ENCODE results near the gene SLC7A8.

SLC7A8 gene

DNA sequence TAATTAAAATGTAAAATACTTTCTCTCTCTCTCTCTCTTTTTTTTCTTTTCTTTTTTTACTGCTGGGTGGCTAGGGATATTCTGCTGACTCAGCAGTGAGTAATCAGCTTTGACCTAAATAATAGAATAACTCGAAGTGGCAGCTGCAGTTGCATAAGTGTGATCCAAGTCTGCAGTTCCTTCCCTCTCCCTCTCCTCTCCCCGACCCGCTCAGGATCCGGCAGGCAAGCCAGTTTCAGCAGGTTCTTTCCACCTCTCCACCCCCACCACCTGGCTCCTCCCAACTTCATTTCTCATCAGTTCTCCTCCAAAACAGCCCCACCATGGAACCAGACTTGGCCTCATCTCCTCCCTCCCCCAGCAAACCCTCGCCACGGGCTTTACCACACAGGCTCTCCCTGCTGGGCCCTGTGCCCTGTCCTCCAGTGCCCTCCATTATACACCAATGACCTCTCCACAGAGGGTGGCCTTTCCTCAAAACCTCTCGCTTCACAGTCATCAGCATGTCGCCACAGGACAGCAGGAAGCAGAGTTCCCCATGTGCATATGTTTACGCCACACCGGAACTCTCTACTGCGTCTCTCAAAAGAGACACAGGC is 22.4 kb downstream of the SLC7A8 start:
- H2BK120ac ChIP-seq (ENCODE audit: low read depth, low read length): no peak overlapping the region
- H3K79me1 ChIP-seq (replicated peaks; ENCODE audit: low read length, poor library complexity, severe bottlenecking): no peaks in the 10 kb centered on the region
- H3K27ac ChIP-seq (ENCODE audit: low read length, poor library complexity, severe bottlenecking): no peak overlapping the region
- H3K14ac ChIP-seq (ENCODE audit: low read length in 2 of 2): no peak overlapping the region
- peak overlapping the region; percentile 74 for H3K9ac ChIP-seq (ENCODE audit: low read length)
- H2AK5ac ChIP-seq (ENCODE audit: low read length, severe bottlenecking): no peak overlapping the region
- peak; percentile 86 for DNase-seq
- H3K18ac ChIP-seq (ENCODE audit: low read depth in 1 of 2, low read length in 2 of 2): peak overlapping the region; percentile 0 to 69
- H3K4me1 ChIP-seq (ENCODE audit: control insufficient read depth, insufficient read depth, low read depth, low read length): peaks cover 8% of the 10 kb centered on the region
- peak overlapping the region in 1 of 2 experiments; percentile 3 for H2BK12ac ChIP-seq (ENCODE audit: low read length in 2 of 2)
- H3K4ac ChIP-seq (ENCODE audit: low read depth in 1 of 2, low read length in 2 of 2): no peak overlapping the region
- H3K23ac ChIP-seq (ENCODE audit: low read length in 2 of 2): no peak overlapping the region
- H3K4me3 ChIP-seq (ENCODE audit: insufficient read depth in 1 of 2, low read depth in 1 of 2, low read length in 2 of 2): peak overlapping the region in 1 of 2 experiments; percentile 42
- H2BK15ac ChIP-seq (ENCODE audit: low read depth, poor library complexity, severe bottlenecking): peak overlapping the region; percentile 29
- H4K8ac ChIP-seq (ENCODE audit: low read length): no peak overlapping the region
- WGBS: 51% methylated on average over 11 of the region's 11 CpGs
- no peaks in the 10 kb centered on the region for H3K9me3 ChIP-seq (ENCODE audit: control insufficient read depth, low read length)
- H3K4me2 ChIP-seq (ENCODE audit: low read length, poor library complexity, severe bottlenecking): no peak overlapping the region
- peaks cover 0 to 16% of the 10 kb centered on the region in 2 experiments for H3K36me3 ChIP-seq (ENCODE audit: control insufficient read depth in 1 of 2, insufficient read depth in 2 of 2, low read depth in 1 of 2, low read length in 2 of 2)
- H2AFZ ChIP-seq (ENCODE audit: low read depth, low read length): peak overlapping the region; percentile 21
- H3K27me3 ChIP-seq (ENCODE audit: control insufficient read depth in 1 of 2, insufficient read depth in 1 of 2, low read length in 2 of 2): peaks cover 0 to 5% of the 10 kb centered on the region in 2 experiments
- no peak overlapping the region for H2BK5ac ChIP-seq (ENCODE audit: low read depth, low read length, poor library complexity, severe bottlenecking)
- no peak overlapping the region for H4K91ac ChIP-seq (ENCODE audit: low read length)

DNA sequence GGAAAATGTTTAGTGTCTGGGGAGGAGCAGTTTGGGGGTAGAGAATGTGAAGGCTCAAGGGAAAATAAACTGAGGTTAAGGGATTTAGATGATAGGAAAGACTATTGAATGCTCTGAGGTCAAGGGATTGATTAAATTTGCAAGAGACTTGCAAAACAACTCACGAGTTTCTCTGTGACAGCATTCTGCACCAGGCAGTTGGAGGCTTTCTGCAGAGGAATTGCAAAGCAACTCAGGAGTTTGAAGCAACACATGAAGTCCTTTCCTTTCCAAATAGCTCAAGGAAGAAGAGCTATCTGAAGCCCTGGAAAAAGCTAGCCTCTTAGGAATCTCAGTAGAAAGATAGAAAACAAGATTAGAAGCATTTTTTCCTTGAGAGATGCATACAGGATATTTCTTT is 23.9 kb downstream of the SLC7A8 start:
- no peak overlapping the region for H2AK5ac ChIP-seq (ENCODE audit: low read length, severe bottlenecking)
- H2BK15ac ChIP-seq (ENCODE audit: low read depth, poor library complexity, severe bottlenecking): no peak overlapping the region
- H3K9ac ChIP-seq (ENCODE audit: low read length): no peak overlapping the region
- no peaks in the 10 kb centered on the region for H3K9me3 ChIP-seq (ENCODE audit: control insufficient read depth, low read length)
- H2BK12ac ChIP-seq (ENCODE audit: low read length in 2 of 2): no peak overlapping the region
- no peak overlapping the region for H3K27ac ChIP-seq (ENCODE audit: low read length, poor library complexity, severe bottlenecking)
- no peak overlapping the region for H4K8ac ChIP-seq (ENCODE audit: low read length)
- 54% methylated on average over 1 of the region's 1 CpG for WGBS
- H2AFZ ChIP-seq (ENCODE audit: low read depth, low read length): no peak overlapping the region
- no peak overlapping the region for H3K4me2 ChIP-seq (ENCODE audit: low read length, poor library complexity, severe bottlenecking)
- H4K91ac ChIP-seq (ENCODE audit: low read length): no peak overlapping the region
- peak; percentile 43 for DNase-seq
- no peak overlapping the region for H3K4me3 ChIP-seq (ENCODE audit: insufficient read depth in 1 of 2, low read depth in 1 of 2, low read length in 2 of 2)
- no peaks in the 10 kb centered on the region for H3K79me1 ChIP-seq (replicated peaks; ENCODE audit: low read length, poor library complexity, severe bottlenecking)
- H3K36me3 ChIP-seq (ENCODE audit: control insufficient read depth in 1 of 2, insufficient read depth in 2 of 2, low read depth in 1 of 2, low read length in 2 of 2): peaks cover 0 to 12% of the 10 kb centered on the region in 2 experiments
- H3K14ac ChIP-seq (ENCODE audit: low read length in 2 of 2): no peak overlapping the region
- H3K27me3 ChIP-seq (ENCODE audit: control insufficient read depth in 1 of 2, insufficient read depth in 1 of 2, low read length in 2 of 2): peaks cover 0 to 5% of the 10 kb centered on the region in 2 experiments
- no peak overlapping the region for H3K18ac ChIP-seq (ENCODE audit: low read depth in 1 of 2, low read length in 2 of 2)
- H2BK5ac ChIP-seq (ENCODE audit: low read depth, low read length, poor library complexity, severe bottlenecking): no peak overlapping the region
- no peak overlapping the region for H3K23ac ChIP-seq (ENCODE audit: low read length in 2 of 2)
- H3K4me1 ChIP-seq (ENCODE audit: control insufficient read depth, insufficient read depth, low read depth, low read length): peaks cover 14% of the 10 kb centered on the region
- no peak overlapping the region for H2BK120ac ChIP-seq (ENCODE audit: low read depth, low read length)
- H3K4ac ChIP-seq (ENCODE audit: low read depth in 1 of 2, low read length in 2 of 2): no peak overlapping the region

GRCh38 chr14:23158779-23159178 is 24.7 kb downstream of the SLC7A8 start:
- Histone ChIP-seq H2BK120ac (ENCODE audit: low read depth, low read length) (no peak overlapping the region), H3K27me3 (ENCODE audit: control insufficient read depth in 1 of 2, insufficient read depth in 1 of 2, low read length in 2 of 2) (peaks cover 0 to 5% of the 10 kb centered on the region in 2 experiments), H2AFZ (ENCODE audit: low read depth, low read length) (no peak overlapping the region), H4K8ac (ENCODE audit: low read length) (no peak overlapping the region), H3K36me3 (ENCODE audit: control insufficient read depth in 1 of 2, insufficient read depth in 2 of 2, low read depth in 1 of 2, low read length in 2 of 2) (peaks cover 0 to 7% of the 10 kb centered on the region in 2 experiments), H3K4ac (ENCODE audit: low read depth in 1 of 2, low read length in 2 of 2) (no peak overlapping the region), H2BK5ac (ENCODE audit: low read depth, low read length, poor library complexity, severe bottlenecking) (no peak overlapping the region), H3K79me1 (replicated peaks; ENCODE audit: low read length, poor library complexity, severe bottlenecking) (no peaks in the 10 kb centered on the region), H3K4me1 (ENCODE audit: control insufficient read depth, insufficient read depth, low read depth, low read length) (peaks cover 18% of the 10 kb centered on the region), H2AK5ac (ENCODE audit: low read length, severe bottlenecking) (no peak overlapping the region), H3K18ac (ENCODE audit: low read depth in 1 of 2, low read length in 2 of 2) (no peak overlapping the region), H3K14ac (ENCODE audit: low read length in 2 of 2) (no peak overlapping the region), H3K23ac (ENCODE audit: low read length in 2 of 2) (no peak overlapping the region), H3K27ac (ENCODE audit: low read length, poor library complexity, severe bottlenecking) (no peak overlapping the region), H3K9ac (ENCODE audit: low read length) (no peak overlapping the region), H3K4me2 (ENCODE audit: low read length, poor library complexity, severe bottlenecking) (no peak overlapping the region), H3K9me3 (ENCODE audit: control insufficient read depth, low read length) (no peaks in the 10 kb centered on the region), H2BK15ac (ENCODE audit: low read depth, poor library complexity, severe bottlenecking) (no peak overlapping the region), H4K91ac (ENCODE audit: low read length) (no peak overlapping the region), H3K4me3 (ENCODE audit: insufficient read depth in 1 of 2, low read depth in 1 of 2, low read length in 2 of 2) (no peak overlapping the region), H2BK12ac (ENCODE audit: low read length in 2 of 2) (no peak overlapping the region)
- WGBS: no CpG with 5 or more reads among the region's 2 CpGs
- DNase-seq: no peak

DNA sequence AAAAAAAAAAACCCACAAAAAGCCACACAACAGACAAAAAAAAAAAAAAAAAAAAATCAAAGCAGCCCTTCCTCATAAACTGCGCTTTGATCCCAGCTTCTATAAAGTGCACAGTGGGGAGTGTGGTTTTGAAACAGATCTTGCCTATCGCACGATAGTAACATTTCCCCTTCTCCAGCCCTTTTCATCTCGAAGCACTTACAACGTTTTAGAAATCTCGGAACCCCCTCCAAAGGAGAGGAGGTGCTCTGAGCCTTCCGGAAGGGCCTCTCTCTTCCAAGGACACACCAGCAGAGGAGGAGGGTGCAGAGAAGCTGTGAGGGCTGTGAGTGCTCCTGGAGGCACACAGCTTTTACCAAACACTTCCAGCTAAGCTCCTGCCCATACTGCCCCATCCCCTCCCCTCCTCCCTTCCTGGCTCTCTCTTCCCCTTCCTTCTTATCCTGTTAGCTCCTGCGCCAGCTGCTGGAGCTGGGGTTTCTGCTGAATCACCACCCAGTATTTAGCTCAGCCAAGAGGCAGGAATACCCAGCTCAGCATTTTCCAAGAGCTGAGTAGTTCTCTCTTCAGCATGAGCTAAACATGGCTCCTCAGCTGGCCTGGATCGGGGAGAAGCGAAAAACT is 28.4 kb downstream of the SLC7A8 start:
- peak overlapping the region; percentile 30 for H2AFZ ChIP-seq (ENCODE audit: low read depth, low read length)
- H2BK12ac ChIP-seq (ENCODE audit: low read length in 2 of 2): peak overlapping the region in 1 of 2 experiments; percentile 85
- H2BK5ac ChIP-seq (ENCODE audit: low read depth, low read length, poor library complexity, severe bottlenecking): no peak overlapping the region
- H3K4me2 ChIP-seq (ENCODE audit: low read length, poor library complexity, severe bottlenecking): no peak overlapping the region
- peak overlapping the region; percentile 67 to 95 for H3K18ac ChIP-seq (ENCODE audit: low read depth in 1 of 2, low read length in 2 of 2)
- 69% methylated on average over 6 of the region's 10 CpGs for WGBS
- H2BK15ac ChIP-seq (ENCODE audit: low read depth, poor library complexity, severe bottlenecking): no peak overlapping the region
- peaks cover 11% of the 10 kb centered on the region for H3K4me1 ChIP-seq (ENCODE audit: control insufficient read depth, insufficient read depth, low read depth, low read length)
- no peak overlapping the region for H3K23ac ChIP-seq (ENCODE audit: low read length in 2 of 2)
- peak overlapping the region; percentile 93 for H4K91ac ChIP-seq (ENCODE audit: low read length)
- H3K79me1 ChIP-seq (replicated peaks; ENCODE audit: low read length, poor library complexity, severe bottlenecking): no peaks in the 10 kb centered on the region
- H3K9ac ChIP-seq (ENCODE audit: low read length): peak overlapping the region; percentile 91
- DNase-seq: peak; percentile 89
- H3K36me3 ChIP-seq (ENCODE audit: control insufficient read depth in 1 of 2, insufficient read depth in 2 of 2, low read depth in 1 of 2, low read length in 2 of 2): peaks cover 0 to 12% of the 10 kb centered on the region in 2 experiments
- peak overlapping the region; percentile 39 for H4K8ac ChIP-seq (ENCODE audit: low read length)
- no peak overlapping the region for H2AK5ac ChIP-seq (ENCODE audit: low read length, severe bottlenecking)
- H3K4ac ChIP-seq (ENCODE audit: low read depth in 1 of 2, low read length in 2 of 2): peak overlapping the region; percentile 3 to 95
- no peaks in the 10 kb centered on the region for H3K27me3 ChIP-seq (ENCODE audit: control insufficient read depth in 1 of 2, insufficient read depth in 1 of 2, low read length in 2 of 2)
- peak overlapping the region; percentile 3 for H3K27ac ChIP-seq (ENCODE audit: low read length, poor library complexity, severe bottlenecking)
- H3K9me3 ChIP-seq (ENCODE audit: control insufficient read depth, low read length): no peaks in the 10 kb centered on the region
- no peak overlapping the region for H3K14ac ChIP-seq (ENCODE audit: low read length in 2 of 2)
- peak overlapping the region; percentile 68 for H2BK120ac ChIP-seq (ENCODE audit: low read depth, low read length)
- H3K4me3 ChIP-seq (ENCODE audit: insufficient read depth in 1 of 2, low read depth in 1 of 2, low read length in 2 of 2): peak overlapping the region in 1 of 2 experiments; percentile 60

Measured in mesenchymal stem cell (in vitro differentiated cells and primary cell).